ENCODE data around the gene TECTB.

DNA sequence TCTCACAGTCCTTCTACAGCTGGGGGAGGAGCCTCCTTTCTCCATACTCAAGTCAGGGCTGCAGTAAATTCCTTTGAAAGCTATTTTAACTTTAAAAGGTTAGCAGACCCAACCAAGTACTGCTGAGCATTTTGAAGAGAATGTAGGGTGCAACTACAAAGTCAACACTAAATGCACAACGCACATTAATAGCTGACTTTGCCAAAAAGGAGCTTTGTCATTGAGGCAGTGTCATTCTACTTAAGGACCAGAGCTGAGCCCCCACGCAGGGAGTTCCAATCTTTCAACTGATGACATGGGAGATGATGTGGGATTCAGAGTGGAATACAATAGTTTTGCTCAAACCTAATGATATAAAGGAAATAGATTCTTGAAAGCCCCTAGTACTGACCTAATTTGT is 20.3 kb downstream of the TECTB start:
- TF ChIP-seq EZH2 (IDR thresholded peaks at IDR 0.05; ENCODE audit: insufficient read depth, poor library complexity, severe bottlenecking) (no peak), EZH2phosphoT487 (IDR thresholded peaks at IDR 0.05; ENCODE audit: insufficient read depth, low read depth) (no peak)

All from GM23248 (cell line).